Glutamatergic neuron (in vitro differentiated cells): ENCODE data around the gene ZNF432. TPM values are rescaled to one million over a fixed set of nuclear protein-coding genes. Genes with fewer than 3 reads are reported as not detected.
A peak's percentile ranks its signal among the peaks of the same experiment; 100 is the strongest.

ENCODE experiments used
- DNase-seq: peaks from one replicate; pipeline ENCODE4 v3.0.0; 2022
- H3K27ac Mint-ChIP-seq: one replicate; pipeline ENCODE4 v1.8.0; 2020; ENCODE audit warnings: mild to moderate bottlenecking, mixed read lengths, inconsistent platforms; ENCODE audit not compliant: unreplicated experiment
- H3K27me3 Mint-ChIP-seq: one replicate; pipeline ENCODE4 v1.8.0; 2020; ENCODE audit warnings: mild to moderate bottlenecking, moderate library complexity, mixed read lengths, inconsistent platforms; ENCODE audit not compliant: unreplicated experiment
- H3K36me3 Mint-ChIP-seq: one replicate; pipeline ENCODE4 v1.8.0; 2020; ENCODE audit warnings: mild to moderate bottlenecking, mixed read lengths, inconsistent platforms; ENCODE audit not compliant: unreplicated experiment
- H3K4me1 Mint-ChIP-seq: one replicate; pipeline ENCODE4 v1.8.0; 2020; ENCODE audit warnings: mild to moderate bottlenecking, low read depth, mixed read lengths, inconsistent platforms; ENCODE audit not compliant: unreplicated experiment
- H3K4me3 Mint-ChIP-seq: one replicate; pipeline ENCODE4 v1.8.0; 2020; ENCODE audit warnings: mild to moderate bottlenecking, mixed read lengths, inconsistent platforms; ENCODE audit not compliant: unreplicated experiment
- H3K9me3 Mint-ChIP-seq: one replicate; pipeline ENCODE4 v1.8.0; 2020; ENCODE audit warnings: mild to moderate bottlenecking, moderate library complexity, mixed read lengths, inconsistent platforms; ENCODE audit not compliant: unreplicated experiment
- CTCF ChIP-seq: fragments of 200-600 bp; sonication (generic); IDR thresholded peaks from one replicate; pipeline ENCODE4 v1.5.0; 2021; ENCODE audit not compliant: partially characterized antibody, unreplicated experiment
- total RNA-seq: library from RNA; stranded (reverse); fragmentation: NEBNext Ultra II Directional; extraction: Animal tissue kit (Norgen Biotek cat#: 25700); gene quantifications from one replicate; pipeline ENCODE4 v1.2.1, GENCODE V29; 2021; ENCODE audit not compliant: unreplicated experiment

The ZNF432 gene
- total RNA-seq, 1 donor from 2014 or later: 12.8 TPM

- Mint-ChIP-seq H3K9me3 (peaks cover 4% of the 10 kb centered on the region), H3K4me3 (no peak overlapping the region), H3K27ac (no peak overlapping the region), H3K4me1 (peaks cover 4% of the 10 kb centered on the region), H3K36me3 (peaks cover 59% of the 10 kb centered on the region), H3K27me3 (no peaks in the 10 kb centered on the region)
- no peak for DNase-seq
- no peak for TF ChIP-seq CTCF
Observed at GRCh38 chr19:52022193-52022592, 26.4 kb downstream of the ZNF432 start.

- Mint-ChIP-seq H3K27ac (no peak overlapping the region), H3K4me3 (no peak overlapping the region), H3K27me3 (no peaks in the 10 kb centered on the region), H3K36me3 (peaks cover 65% of the 10 kb centered on the region), H3K4me1 (no peaks in the 10 kb centered on the region), H3K9me3 (peaks cover 4% of the 10 kb centered on the region)
- TF ChIP-seq CTCF: no peak
- DNase-seq: no peak
Observed at GRCh38 chr19:52020506-52020905, 28.1 kb downstream of the ZNF432 start.

DNA sequence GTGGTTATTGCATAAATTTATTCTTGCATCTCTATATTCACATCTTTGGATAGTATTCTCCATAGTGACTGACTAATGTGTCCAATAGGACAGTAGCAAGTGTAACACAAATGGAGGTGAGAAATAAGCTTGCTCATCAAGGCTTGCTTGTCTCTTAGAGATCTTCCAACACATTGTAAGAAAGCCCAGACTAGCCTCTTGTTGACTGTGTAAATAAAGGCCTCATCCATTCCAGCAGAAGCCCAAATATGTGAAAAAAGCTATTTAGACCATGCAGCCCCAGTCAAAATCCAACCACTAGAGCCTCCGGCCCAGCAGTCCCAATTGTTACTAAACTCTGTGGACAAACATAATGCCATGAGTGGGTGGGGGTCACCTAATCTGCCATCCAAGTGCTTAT lies 38.0 kb downstream of the ZNF432 start:
- no peak for TF ChIP-seq CTCF
- H3K4me3 Mint-ChIP-seq: no peak overlapping the region
- peaks cover 3% of the 10 kb centered on the region for H3K4me1 Mint-ChIP-seq
- H3K27ac Mint-ChIP-seq: no peak overlapping the region
- H3K27me3 Mint-ChIP-seq: peaks cover 11% of the 10 kb centered on the region
- no peak for DNase-seq
- peaks cover 16% of the 10 kb centered on the region for H3K9me3 Mint-ChIP-seq
- H3K36me3 Mint-ChIP-seq: peaks cover 27% of the 10 kb centered on the region

DNA sequence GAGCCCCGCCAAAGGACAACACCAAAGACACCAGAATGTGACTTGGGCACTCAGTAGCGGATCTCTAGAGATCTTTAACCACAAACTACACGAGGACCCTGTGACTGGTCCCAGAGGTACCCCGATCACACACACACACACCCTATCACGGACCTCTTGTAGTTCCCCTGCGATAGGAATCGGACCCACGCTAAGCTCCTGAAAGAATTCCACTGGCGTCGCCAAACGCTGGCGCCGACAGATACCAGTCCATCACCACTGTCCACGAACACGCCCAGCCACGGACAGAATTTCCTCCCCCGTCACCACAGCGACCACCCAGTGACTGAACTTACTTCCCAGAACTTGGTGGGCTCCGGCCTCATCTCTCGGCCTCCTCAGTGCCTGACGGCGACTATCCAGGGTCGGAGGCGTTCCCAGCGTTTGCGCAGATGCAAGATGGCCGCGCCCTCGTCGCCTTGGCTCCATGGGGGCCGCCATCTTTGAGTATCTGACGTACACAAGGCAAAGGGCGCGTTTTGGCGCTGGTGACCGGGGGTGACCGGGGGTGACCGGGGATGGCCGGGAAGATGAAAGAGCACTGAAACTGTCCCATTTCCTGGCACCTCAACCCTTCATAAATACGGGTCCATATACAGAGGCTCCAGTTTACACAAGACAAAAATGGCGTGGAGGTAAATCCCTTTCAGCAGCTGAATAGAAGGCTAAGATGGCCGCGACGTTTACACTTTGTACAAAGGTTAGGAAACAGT lies 40.7 kb downstream of the ZNF432 start, which contains the start of gene ZNF615:
Gene ZNF615, minus strand, starts transcription at position 406 of the 752 bp plus-strand sequence. CDS start 4,500 bp downstream, outside the sequence.
- Mint-ChIP-seq H3K27me3 (peaks cover 11% of the 10 kb centered on the region), H3K27ac (peak within 1 kb of the TSS; percentile 96), H3K9me3 (peaks cover 16% of the 10 kb centered on the region), H3K36me3 (peaks cover 26% of the 10 kb centered on the region), H3K4me3 (peak within 1 kb of the TSS; percentile 99), H3K4me1 (peaks cover 3% of the 10 kb centered on the region)
- peak; percentile 93 for DNase-seq
- no peak for TF ChIP-seq CTCF

GRCh38 chr19:52007451-52007805 lies 41.2 kb downstream of the ZNF432 start:
- Mint-ChIP-seq H3K4me3 (peak overlapping the region; percentile 99), H3K27ac (peak overlapping the region; percentile 96), H3K36me3 (peaks cover 23% of the 10 kb centered on the region), H3K4me1 (peaks cover 3% of the 10 kb centered on the region), H3K27me3 (peaks cover 11% of the 10 kb centered on the region), H3K9me3 (peaks cover 16% of the 10 kb centered on the region)
- peak; percentile 41 for DNase-seq
- TF ChIP-seq CTCF: no peak
